Embryonic facial prominence (tissue), 1 donor: ENCODE data around the gene EFHB.
"Not testable (repeated sequence)": the region's sequence is repeated elsewhere in the genome, so short reads cannot be mapped to it uniquely, and the experiment has no call there.

Experiments used
- DNase-seq: peaks from one replicate; pipeline ENCODE4 v3.0.0-alpha.2; 2016; ENCODE audit errors: extremely low spot score

Gene EFHB, protein sequence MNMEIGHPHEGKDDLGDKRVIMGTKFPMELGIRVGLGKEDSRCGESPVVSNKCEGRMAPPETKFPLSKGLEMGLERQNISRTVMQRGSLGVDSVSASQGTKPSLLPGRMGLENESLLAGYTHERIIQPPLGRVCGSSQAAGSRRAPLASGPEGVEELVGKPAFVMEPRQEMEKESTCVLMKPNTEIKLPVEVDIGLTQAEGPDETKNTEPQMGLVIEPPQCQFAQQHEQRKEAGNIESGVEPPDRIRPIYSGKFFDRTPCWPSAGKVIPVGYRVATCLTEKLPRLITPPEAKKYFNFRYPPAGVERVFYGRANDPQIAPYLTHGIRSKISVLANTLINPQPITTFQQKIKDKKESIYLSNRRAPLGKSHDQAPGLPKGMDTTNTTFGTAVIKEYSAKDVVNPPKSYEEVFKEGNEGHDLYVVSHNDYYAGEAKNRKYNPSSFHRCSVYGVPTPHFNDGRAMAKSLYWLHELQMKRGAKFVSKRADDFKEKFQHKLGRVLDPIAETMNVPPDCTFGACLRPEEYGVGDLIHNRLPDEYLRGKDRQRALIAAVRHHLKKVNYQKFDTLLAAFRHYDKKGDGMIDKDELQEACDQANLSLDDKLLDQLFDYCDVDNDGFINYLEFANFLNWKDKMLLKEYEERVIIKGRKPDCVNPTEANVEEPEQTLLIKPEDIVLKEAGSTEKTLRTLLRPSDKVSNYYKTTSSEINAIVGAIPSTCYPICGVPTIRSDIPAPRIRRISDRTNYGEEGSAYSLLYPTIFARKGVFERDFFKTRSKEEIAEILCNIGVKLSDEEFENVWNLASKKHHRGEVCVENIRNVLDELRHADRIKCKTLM

DNA sequence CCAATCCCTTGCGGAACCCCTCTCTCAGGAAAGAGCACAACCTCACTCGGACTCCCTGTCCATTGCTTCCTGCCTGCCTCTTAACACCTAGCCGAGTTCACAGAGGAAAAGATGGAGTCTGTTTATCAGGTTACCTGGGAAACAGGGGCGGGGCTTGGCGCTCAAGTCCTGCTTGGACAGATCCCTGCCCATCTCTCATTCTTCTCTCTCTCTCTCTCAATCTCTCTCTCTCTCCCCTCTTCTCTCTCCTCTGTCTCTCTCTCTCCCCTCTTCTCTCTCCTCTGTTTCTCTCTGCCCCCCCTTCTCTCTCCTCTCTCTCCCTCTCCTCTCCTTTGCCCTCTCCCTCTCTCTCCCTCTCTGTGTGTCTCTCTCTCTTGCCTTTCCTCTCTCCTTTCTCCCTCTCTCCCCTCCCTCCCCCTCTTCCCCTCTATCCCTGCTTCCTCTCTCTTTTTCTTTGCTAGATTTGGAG lies at the start of gene EFHB:
EFHB (minus strand) TSS at position 120 of the 469 bp plus-strand sequence. CDS start 199 bp downstream, outside the sequence.
- no peak for DNase-seq

DNA sequence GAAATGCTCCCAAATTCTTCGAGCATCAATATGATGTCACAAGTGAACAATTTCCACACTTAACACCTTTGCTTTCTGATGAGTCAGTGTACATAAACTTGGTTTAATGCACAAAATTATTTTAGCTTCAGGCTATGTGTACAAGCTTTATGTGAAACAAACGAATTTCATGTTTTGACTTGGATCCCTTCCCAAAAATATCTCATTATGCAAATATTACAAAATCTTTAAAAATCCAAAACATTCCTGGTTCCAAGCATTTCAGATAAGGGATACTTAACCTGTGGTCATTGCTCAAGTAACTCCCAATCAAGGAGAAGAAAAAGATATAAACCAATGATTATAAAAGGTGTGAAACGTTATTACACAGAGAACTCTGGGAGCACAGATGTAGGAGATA lies 38.0 kb upstream of the EFHB start:
- DNase-seq, result no peak

DNA sequence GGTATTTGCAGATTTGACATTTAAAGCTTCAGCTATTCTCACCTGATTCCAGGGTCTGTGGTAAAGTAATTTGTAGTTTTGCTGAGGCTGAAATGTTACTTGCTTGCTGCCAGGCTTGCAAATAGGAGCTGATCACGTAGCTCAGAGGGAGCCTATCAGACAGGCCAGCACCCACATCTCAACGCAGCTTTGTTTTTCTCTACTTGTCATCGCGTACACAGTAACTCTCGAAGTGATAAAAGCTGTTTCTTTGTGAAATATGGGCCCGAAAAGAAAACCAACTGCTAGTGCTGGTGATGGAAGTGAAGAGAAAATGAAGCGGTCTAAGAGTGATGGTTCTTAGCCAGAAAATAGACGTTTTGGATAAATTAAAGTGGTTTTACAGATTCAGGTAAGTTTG lies 36.3 kb upstream of the EFHB start:
- no peak for DNase-seq

DNA sequence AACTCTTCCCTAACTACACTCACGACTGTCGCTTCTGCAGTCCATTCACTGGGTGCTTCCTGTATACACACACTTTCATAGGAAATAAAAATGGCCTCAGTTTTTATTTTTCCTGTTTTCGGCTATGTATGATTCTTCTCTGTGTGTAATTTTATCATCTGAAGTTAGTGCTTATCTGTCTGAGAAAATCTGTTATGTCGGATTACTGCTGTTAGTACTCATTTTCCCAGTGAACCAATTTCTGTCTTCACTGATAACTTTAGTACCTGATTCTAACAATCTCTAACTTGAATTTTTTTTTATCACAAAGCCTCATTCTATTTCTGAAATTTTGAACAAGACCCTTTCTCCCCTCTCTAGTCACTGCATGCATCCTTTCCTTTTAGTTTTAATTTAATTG lies 33.8 kb upstream of the EFHB start:
- DNase-seq, result no peak

DNA sequence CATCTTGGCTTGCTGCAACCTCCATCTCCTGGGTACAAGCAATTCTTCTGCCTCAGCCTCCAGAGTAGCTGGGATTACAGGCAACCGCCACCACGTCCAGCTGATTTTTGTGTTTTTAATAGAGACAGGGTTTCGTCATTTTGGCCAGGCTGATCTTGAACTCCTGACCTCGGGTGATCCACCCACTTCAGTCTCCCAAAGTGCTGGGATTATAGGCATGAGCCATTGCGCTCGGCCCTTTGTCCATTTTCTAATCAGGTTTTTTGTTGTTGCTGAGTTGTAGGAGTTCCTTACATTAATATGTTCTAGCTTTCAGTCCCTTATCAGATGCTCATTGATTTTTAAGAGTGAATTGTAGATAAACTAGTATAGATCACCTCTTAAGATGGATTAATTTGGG lies 33.2 kb upstream of the EFHB start:
- DNase-seq, result no peak

DNA sequence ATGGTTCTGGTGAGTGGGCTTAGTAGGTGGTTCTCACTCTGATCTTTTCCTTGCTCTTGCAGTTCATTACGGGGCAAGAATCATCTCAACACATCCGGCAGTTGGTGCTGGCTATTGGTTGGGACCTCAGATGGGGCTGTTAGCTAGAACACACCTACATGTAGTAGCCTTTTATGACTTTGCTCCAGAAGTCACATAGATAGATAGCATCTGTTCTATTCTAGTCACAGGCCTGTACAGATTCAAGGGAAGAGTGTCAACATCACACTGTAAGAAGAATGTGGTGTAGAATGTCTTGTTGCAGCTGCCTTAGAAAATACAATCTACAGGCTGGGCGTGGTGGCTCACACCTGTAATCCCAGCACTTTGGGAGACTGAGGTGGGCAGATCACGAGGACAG lies 27.9 kb upstream of the EFHB start:
- DNase-seq, result no peak

DNA sequence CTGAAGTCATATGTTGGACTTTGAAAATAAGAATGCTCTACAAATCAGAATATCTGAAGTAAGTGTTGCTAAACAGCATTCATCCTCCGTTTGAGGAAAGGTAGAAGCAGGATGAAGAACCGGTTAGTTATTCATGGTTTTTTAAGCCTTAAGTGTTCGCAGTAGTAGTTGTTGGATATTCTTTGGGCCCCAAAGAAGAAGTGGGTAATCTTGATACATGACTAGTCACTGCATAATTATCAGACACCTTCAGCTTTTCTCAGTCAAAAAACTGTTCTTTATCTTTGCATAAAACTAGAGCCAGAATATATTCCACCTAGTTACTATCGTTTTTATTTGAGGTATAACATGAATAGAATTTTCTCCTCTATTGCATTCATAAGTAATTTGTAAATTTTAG lies 26.7 kb upstream of the EFHB start:
- DNase-seq, result no peak

DNA sequence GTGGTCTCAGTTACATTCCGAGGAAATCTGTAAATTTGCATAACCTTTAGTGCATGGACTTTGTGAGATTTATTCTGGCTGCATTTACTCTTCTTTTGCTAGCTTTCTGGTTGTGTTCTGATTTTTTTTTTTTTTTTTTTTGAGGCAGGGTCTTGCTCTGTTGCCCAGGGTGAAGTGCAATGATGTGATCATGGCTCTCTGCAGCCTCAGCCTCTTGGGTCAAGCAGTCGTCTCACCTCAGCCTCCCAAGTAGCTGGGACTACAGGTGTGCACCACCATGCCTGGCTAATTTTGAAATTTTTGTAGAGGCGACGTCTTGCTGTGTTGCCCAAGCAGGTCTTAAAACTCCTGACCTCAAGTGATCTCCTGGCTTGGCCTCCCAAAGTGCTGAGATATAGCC lies 25.5 kb upstream of the EFHB start:
- no peak for DNase-seq

DNA sequence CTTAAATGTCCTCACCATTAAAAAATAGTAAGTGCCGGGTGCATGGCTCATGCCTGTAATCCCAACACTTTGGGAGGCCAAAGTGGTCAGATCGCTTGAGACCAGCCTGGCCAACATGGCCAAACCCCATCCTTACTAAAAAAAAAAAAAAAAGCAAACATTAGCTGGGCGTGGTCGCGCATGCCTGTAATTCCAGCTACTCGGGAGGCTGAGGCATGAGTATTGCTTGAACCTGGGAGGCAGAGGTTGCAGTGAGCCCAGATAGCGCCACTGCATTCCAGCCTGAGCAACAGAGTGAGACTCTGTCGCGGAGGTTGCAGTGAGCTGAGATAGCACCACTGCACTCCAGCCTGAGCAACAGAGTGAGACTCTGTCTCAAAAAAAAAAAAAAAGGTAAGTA lies 23.3 kb upstream of the EFHB start:
- not testable (repeated sequence) for DNase-seq

DNA sequence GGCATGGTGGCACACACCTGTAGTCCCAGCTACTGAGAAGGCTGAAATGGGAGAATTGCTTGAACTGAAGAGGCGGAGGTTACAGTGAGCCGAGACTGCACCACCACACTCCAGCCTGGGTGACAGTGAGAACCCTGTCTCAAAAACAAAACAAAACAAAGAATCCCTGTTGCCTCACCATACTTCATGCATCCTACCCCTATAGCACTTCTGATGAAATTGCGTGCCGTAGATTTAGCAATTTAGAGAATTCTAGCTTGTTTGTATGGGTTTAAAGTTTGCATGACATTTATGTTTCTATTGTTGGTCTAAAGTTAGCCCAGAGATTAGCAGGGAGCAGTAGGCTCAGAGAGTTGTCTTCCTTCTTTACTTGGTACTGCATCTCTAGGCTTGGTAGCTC lies 20.7 kb upstream of the EFHB start:
- DNase-seq, result no peak

DNA sequence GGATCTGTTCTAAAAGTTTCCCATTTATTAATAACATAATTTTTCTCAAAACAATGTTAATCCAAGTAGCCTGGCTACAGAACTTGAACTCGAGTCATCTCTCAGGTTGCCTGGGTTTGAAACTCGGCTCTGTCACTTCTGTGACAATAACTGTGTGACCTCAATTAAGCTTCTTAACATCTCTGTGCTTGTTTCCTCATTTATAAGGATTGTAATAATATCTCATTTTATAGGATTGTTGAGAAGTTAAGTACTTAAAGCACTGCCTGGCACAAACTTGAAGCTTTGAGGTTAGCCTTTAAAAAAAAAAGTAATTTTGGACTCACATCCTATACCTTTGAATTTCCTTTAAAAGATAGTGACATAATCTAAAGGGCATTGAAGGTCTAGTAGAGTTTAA lies 16.3 kb upstream of the EFHB start:
- DNase-seq, result no peak

DNA sequence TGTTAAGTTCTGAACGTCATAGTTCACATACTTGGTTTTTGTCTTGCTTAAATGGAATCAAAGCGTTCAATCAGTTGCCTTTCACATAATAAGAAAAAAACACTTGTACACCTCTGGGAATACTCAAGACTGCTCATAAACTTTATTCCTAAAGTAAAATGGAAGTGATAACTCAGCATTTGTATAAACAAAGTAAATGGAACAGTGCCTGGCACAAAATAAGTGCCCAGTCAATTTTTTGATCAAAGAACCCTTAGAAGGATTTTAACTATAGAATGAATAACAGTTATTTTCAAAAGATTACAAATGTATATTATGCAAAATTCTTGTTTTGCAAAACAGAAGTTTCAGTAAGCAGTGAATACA lies 14.2 kb upstream of the EFHB start:
- no peak for DNase-seq

DNA sequence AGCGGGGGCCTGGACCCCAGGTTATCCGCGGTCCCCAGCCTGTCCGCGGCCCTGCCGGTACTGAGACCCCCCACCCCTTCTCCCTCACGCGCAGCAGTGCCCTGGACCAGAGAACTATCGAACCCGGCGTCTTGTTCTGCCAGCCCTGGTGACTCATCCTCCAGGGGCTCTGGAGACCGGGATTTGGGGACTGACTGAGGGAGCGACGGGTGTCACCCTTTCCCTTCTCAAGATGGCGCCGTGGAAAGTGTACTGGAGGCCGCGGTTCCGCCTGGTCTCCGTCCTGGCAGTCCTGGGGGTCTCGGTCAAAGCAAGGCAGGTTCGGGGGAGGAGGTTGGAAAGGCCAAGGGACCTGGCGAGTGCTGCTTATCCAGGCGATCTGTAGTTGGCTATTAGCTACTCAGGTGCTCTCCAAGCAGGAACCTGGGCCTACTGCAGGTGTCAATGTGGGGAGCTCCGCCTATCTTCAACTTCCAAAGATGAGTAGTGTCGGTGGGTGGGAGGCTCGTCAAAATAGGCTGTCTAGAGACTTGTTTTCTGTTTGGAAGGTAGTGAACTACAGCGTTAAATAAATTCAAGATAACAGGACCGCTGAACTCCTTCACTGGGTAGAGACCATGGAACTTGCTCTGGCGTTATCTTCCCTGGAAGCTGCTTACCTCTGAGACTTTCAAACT lies 13.7 kb upstream of the EFHB start:
- DNase-seq, result peak; percentile 43

DNA sequence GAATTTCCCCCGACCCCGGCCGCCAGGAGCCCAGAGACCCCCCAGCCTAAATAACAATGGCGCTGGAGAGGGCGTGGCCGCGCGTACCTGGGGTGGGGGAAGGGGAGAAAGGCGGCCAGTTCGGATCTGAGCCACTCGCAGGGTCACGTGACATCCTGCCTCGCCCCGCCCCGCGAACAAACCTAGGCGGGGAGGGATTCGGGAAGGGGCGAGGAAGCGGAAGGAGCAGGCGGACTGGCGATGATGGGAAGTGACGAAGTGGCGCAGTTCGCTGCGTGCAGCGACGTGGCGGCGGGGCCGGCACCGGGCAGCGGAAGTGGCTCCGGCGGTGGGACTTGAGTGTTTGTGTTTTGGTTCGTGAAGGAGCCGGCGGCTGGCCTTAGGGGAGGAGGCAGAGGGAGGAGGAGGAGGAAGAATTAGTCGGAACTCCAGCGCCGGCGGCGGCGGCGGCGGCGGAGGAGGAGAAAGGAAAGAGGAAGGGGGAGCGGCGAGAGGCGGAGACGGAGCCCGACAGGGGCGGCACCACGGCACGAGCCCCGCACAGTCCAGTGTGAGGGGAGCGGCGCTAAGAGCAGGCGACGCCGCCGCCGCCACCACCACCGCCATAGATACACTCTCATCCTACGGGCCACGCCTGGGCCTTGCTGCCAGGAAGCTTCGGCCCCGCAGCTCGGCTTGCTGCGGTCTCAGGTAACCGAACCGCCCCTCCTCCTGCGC lies 13.0 kb upstream of the EFHB start, which contains the start of gene RAB5A:
RAB5A (plus strand) TSS at position 266 of the 717 bp plus-strand sequence. CDS start 3,802 bp downstream, outside the sequence.
- DNase-seq, result peak; percentile 98

DNA sequence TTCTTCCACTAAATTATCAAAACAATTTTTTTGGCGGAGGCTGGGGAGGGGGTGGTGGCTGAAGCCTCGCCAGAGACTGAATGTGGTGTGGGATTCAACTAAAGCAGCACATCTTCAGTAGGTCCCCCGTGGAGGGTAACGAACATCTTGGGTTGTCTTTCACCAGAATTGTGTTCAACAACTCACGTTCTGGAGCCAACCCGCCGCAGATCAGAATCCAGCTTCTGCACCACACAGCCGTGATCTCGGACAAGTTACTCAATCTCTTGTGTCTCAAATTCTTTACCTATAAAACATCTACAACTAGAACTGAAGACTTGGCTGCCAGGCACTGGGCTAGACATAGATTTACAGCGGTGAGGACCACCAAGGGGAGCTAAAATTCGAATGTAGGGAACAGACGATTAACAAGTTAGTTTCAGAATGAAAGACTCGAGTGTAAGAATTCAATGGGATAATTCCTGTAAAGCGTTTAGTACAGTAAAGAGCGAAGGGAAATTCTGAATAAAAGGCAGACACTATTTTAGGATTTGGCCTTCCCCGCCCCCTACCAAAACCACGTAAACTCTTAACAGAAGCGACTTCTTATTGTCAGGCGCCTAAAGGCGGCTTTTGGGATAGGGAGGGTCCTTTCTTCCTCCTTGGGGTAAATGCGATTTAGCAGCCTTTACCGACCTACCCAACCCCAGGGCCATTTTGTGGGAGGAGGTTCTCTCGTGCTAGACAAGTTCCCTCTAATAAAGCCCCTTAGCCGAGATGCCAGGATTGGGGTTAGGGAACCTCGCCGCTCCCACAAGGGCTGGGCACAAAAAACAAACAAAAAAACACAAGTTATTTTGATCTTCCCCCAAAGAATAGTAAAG lies 12.2 kb upstream of the EFHB start:
- DNase-seq, result no peak

DNA sequence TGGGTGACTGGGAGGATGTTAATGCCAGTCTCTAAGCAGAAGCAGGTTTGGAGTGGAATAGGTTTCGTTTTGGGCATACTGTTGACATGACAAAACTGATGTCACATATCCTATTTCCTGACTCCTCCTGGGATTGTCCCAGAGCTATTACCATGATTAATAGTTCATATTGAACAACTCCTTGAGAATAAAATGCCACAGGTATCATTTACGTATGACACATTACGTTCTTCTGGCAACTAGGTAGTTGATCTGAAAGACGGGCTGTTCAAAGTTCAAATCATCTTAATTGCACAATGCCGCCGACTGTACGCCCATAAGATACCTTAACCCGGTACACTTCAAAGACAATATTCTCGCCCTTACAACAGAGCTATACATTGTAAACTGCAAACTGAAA lies 11.5 kb upstream of the EFHB start:
- DNase-seq, result no peak

DNA sequence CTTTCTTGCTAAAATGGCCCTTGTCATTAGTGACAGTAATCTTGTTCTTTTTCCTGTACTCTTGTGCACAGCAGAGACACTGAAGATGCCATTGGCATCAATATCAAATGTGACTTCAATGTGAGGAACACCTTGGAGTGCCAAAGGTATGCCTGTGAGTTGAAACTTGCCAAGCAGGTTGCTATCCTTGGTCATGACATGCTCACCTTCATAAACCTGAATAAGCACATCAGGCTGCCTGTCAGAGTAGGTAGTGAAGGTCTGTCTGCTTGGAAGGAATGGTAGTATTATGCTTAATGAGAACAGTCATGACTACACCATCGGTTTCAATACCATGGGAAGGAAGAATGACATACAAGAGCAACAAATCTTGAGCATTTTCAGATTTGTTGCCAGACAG lies 6.6 kb upstream of the EFHB start:
- no peak for DNase-seq

DNA sequence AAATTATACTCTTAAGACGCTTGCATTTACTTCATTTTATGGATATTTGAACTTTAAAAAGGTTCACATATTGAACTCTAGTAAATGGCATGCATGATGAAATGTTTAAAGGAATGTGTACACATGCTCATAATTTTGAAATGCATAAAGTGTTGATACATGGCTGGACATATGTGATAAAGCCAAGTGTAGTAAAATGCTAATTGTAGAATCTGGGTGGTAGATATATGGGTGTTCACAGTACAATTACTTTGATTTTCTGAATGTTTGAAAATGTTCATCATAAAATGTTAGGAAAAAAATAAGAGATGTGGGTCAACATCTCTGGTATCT lies 4.2 kb upstream of the EFHB start:
- no peak for DNase-seq

DNA sequence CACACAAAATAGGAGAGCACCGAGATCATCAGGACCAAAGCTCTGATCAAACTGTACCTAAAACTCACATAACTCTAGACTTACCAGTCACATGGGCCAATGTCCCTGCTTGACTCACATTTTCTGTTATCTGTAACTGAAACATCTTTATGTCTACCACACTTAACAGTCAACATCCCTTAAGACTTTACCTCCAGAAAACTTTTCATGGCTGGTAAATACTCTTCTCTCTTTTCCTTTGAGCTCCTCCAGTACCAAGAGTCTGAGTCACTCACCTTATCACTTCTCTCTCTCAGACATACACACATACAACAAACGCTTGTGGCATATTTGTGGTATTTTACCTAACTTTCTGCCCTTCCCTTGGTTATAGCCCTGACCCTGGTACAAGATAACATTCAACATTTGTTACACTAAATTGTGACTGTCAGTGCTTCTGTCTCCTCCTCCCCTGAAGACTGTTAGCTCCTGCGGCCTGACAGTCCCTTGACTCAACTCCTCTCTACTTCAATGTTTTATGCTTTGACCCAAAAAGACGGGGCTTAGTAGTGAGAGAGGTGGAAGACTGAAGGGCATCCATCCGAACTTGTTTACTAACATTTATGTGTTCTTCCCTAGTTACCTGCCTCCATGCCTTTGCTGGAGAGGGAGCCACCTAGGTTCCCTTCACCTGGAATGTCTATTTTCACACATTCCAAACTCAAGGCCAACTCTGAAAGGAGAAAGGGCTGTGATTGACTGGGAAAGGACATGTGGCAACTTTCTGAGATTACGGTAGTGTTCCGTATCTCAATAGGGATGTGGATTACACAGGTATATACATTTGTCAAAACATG lies 3.7 kb upstream of the EFHB start:
- no peak for DNase-seq

DNA sequence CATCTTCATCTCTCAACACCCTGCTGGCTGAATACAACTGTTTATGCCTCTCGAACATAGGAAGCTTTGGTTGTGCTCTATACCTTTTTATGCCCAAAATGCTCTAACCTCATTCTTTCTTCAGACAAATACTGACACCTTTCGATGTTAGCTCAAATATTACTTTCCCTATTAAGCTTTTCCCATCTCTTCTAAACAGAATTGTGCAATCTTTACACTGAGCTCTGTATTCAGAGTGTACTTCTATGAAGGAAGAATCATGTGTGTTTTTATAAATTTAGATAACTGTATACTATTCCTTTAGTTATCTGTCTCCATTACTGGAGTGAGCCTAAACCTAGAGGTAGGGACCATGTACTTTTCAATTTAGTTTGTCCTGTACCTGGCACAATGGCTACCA lies 1.6 kb downstream of the EFHB start:
- no peak for DNase-seq
